GM18507 (cell line): ENCODE data around the gene DNAH12.
"Not testable (repeated sequence)": the region's sequence is repeated elsewhere in the genome, so short reads cannot be mapped to it uniquely, and the experiment has no call there.

Experiments
- DNase-seq: peaks from one replicate; pipeline ENCODE4 v3.0.0; 2011; ENCODE audit warnings: low read depth; ENCODE audit not compliant: insufficient read length; ENCODE audit errors: extremely low spot score
- FAIRE-seq: peaks from 2 replicates; lab custom pipeline; 2011; peaks lifted over from hg19 to GRCh38; lab: Jason Lieb, UNC

The DNAH12 gene

GRCh38 chr3:57338272-57339070 lies 205.7 kb downstream of the DNAH12 start:
- not testable (repeated sequence) for DNase-seq, FAIRE-seq

- FAIRE-seq (no peak), DNase-seq (no peak)
Observed at GRCh38 chr3:57335283-57335938, 208.7 kb downstream of the DNAH12 start.

GRCh38 chr3:57331078-57331610 lies 213.0 kb downstream of the DNAH12 start:
- FAIRE-seq (no peak), DNase-seq (no peak)

GRCh38 chr3:57326498-57326897 lies 217.6 kb downstream of the DNAH12 start:
- not testable (repeated sequence) for FAIRE-seq

GRCh38 chr3:57314204-57314603 lies 229.9 kb downstream of the DNAH12 start:
- FAIRE-seq = no peak

More at GRCh38 chr3:57326498-57326897, 217.6 kb downstream of the DNAH12 start:
- not testable (repeated sequence) for DNase-seq

GRCh38 chr3:57309769-57310360 lies 234.3 kb downstream of the DNAH12 start:
- no peak for FAIRE-seq
- DNase-seq = no peak

More at GRCh38 chr3:57314204-57314603, 229.9 kb downstream of the DNAH12 start:
- DNase-seq = no peak

- DNase-seq, FAIRE-seq: not testable (repeated sequence)
Observed at GRCh38 chr3:57303520-57303919, 240.6 kb downstream of the DNAH12 start.

- FAIRE-seq (no peak), DNase-seq (no peak)
Observed at GRCh38 chr3:57298041-57298440, 246.1 kb downstream of the DNAH12 start.

GRCh38 chr3:57292897-57293526 lies 251.1 kb downstream of the DNAH12 start:
- DNase-seq (no peak), FAIRE-seq (no peak)

- no peak for FAIRE-seq
- no peak for DNase-seq
Observed at GRCh38 chr3:57292159-57292896, 251.8 kb downstream of the DNAH12 start, which contains the start of gene ASB14. Gene ASB14, minus strand, starts transcription at chr3:57292685. Its CDS starts 652 bp downstream, at chr3:57292033.

GRCh38 chr3:57288403-57288802 lies 255.7 kb downstream of the DNAH12 start:
- FAIRE-seq = no peak

GRCh38 chr3:57287205-57287604 lies 256.9 kb downstream of the DNAH12 start:
- DNase-seq (no peak), FAIRE-seq (no peak)

More at GRCh38 chr3:57288403-57288802, 255.7 kb downstream of the DNAH12 start:
- no peak for DNase-seq

GRCh38 chr3:57283334-57283733 lies 260.8 kb downstream of the DNAH12 start:
- DNase-seq (no peak), FAIRE-seq (no peak)

GRCh38 chr3:57281715-57282114 lies 262.4 kb downstream of the DNAH12 start:
- FAIRE-seq = no peak
- no peak for DNase-seq

GRCh38 chr3:57279685-57280084 lies 264.5 kb downstream of the DNAH12 start:
- FAIRE-seq (no peak), DNase-seq (no peak)

- DNase-seq (no peak), FAIRE-seq (no peak)
Observed at GRCh38 chr3:57278237-57278636, 265.9 kb downstream of the DNAH12 start.

GRCh38 chr3:57275393-57275792 lies 268.8 kb downstream of the DNAH12 start:
- no peak for DNase-seq
- no peak for FAIRE-seq

- no peak for FAIRE-seq
- no peak for DNase-seq
Observed at GRCh38 chr3:57274845-57275244, 269.3 kb downstream of the DNAH12 start.

- DNase-seq = no peak
- no peak for FAIRE-seq
Observed at GRCh38 chr3:57268416-57268815, 275.7 kb downstream of the DNAH12 start.
